Uterus (tissue), 2 donors: ENCODE results near the gene FBXW8.

Source experiments
- POLR2A ChIP-seq, 2 donors: fragments of 450-650 bp; IDR thresholded peaks; one replicate each; pipeline ENCODE4 v1.6.1; 2016; ENCODE audit warnings: antibody characterized with exemption in 2 of 2, mild to moderate bottlenecking in 1 of 2, moderate library complexity in 1 of 2
- TF ChIP-seq, protein P1 (sequence below), 4 experiments: fragments of 200-600 bp in 2 of 4; fragments of 450-650 bp in 2 of 4; sonication (generic) in 2 of 4; IDR thresholded peaks; one replicate each; pipeline ENCODE4 v1.5.1; 2016 to 2019; ENCODE audit warnings: antibody characterized with exemption in 4 of 4, mild to moderate bottlenecking in 2 of 4, moderate library complexity in 1 of 4

DNA sequence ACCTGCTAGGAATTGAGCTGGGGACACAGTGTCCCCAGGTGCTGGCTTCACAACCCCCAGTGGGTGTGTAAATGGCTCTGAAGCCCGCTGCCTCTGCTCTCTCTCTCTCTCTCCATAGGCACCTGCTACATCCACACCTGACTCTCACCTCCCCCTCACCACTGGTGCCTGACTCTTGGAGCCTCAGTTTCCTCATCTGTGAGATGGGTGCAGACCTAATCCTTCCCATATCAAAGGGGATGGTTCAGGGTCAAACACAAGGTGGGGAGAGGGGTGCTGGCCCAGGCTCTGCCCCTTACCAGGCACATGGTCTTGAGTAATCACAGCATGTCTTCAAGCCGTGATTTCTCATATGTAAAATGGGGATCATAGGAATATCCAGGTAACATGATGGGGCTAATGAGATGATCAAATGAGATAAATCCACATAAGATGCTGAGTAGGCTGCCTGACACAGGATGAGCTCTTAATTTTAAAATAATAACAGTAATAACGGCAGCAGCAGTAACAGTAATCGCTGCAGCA is 150.9 kb downstream of the FBXW8 start:
- TF ChIP-seq, protein P1, sequence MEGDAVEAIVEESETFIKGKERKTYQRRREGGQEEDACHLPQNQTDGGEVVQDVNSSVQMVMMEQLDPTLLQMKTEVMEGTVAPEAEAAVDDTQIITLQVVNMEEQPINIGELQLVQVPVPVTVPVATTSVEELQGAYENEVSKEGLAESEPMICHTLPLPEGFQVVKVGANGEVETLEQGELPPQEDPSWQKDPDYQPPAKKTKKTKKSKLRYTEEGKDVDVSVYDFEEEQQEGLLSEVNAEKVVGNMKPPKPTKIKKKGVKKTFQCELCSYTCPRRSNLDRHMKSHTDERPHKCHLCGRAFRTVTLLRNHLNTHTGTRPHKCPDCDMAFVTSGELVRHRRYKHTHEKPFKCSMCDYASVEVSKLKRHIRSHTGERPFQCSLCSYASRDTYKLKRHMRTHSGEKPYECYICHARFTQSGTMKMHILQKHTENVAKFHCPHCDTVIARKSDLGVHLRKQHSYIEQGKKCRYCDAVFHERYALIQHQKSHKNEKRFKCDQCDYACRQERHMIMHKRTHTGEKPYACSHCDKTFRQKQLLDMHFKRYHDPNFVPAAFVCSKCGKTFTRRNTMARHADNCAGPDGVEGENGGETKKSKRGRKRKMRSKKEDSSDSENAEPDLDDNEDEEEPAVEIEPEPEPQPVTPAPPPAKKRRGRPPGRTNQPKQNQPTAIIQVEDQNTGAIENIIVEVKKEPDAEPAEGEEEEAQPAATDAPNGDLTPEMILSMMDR (IDR thresholded peaks at IDR 0.05), result no peak
- TF ChIP-seq POLR2A (IDR thresholded peaks at IDR 0.05), result no peak
